ENCODE measurements around the gene CDH7.

Gene CDH7

GRCh38 chr18:65922103-65922502 is 171.3 kb downstream of the CDH7 start:
- Histone ChIP-seq H3F3A (ENCODE audit: low read depth) (no peaks in the 10 kb centered on the region), H3K4me3 (ENCODE audit: low read length, poor library complexity, severe bottlenecking) (no peak overlapping the region), H3K4me2 (ENCODE audit: low read depth, low read length, poor library complexity, severe bottlenecking) (no peak overlapping the region), H3K36me3 (ENCODE audit: insufficient read depth, low read length) (no peaks in the 10 kb centered on the region), H2AFZ (ENCODE audit: low read length) (no peak overlapping the region), H3K9ac (ENCODE audit: low read depth, low read length, poor library complexity, severe bottlenecking) (no peak overlapping the region), H3K9me2 (replicated peaks; ENCODE audit: low read depth, low read length) (no peaks in the 10 kb centered on the region), H3K9me3 (ENCODE audit: insufficient read depth, low read depth, low read length) (no peaks in the 10 kb centered on the region), H3K79me2 (ENCODE audit: insufficient read depth, low read length) (no peaks in the 10 kb centered on the region), H4K20me1 (ENCODE audit: insufficient read depth, low read length, poor library complexity, severe bottlenecking) (no peaks in the 10 kb centered on the region), H3K27me3 (ENCODE audit: insufficient read depth, low read length, poor library complexity, severe bottlenecking) (no peaks in the 10 kb centered on the region), H3K4me1 (ENCODE audit: insufficient read depth, low read length, poor library complexity, severe bottlenecking) (no peaks in the 10 kb centered on the region)
- TF ChIP-seq CTCF (conservative IDR thresholded peaks at IDR 0.05; ENCODE audit: low read length) (no peak), EZH2phosphoT487 (IDR thresholded peaks at IDR 0.05; ENCODE audit: borderline replicate concordance) (no peak)

GRCh38 chr18:65924904-65925303 is 174.1 kb downstream of the CDH7 start:
- no peaks in the 10 kb centered on the region for H3K27me3 ChIP-seq (ENCODE audit: insufficient read depth, low read length, poor library complexity, severe bottlenecking)
- no peaks in the 10 kb centered on the region for H4K20me1 ChIP-seq (ENCODE audit: insufficient read depth, low read length, poor library complexity, severe bottlenecking)
- H3K36me3 ChIP-seq (ENCODE audit: insufficient read depth, low read length): no peaks in the 10 kb centered on the region
- H3K4me2 ChIP-seq (ENCODE audit: low read depth, low read length, poor library complexity, severe bottlenecking): no peak overlapping the region
- no peak overlapping the region for H3K4me3 ChIP-seq (ENCODE audit: low read length, poor library complexity, severe bottlenecking)
- TF ChIP-seq EZH2phosphoT487 (IDR thresholded peaks at IDR 0.05; ENCODE audit: borderline replicate concordance): no peak
- no peak for TF ChIP-seq CTCF (conservative IDR thresholded peaks at IDR 0.05; ENCODE audit: low read length)
- no peaks in the 10 kb centered on the region for H3K9me2 ChIP-seq (replicated peaks; ENCODE audit: low read depth, low read length)
- H3K4me1 ChIP-seq (ENCODE audit: insufficient read depth, low read length, poor library complexity, severe bottlenecking): no peaks in the 10 kb centered on the region
- no peaks in the 10 kb centered on the region for H3F3A ChIP-seq (ENCODE audit: low read depth)
- H3K9ac ChIP-seq (ENCODE audit: low read depth, low read length, poor library complexity, severe bottlenecking): no peak overlapping the region
- H2AFZ ChIP-seq (ENCODE audit: low read length): no peak overlapping the region
- H3K9me3 ChIP-seq (ENCODE audit: insufficient read depth, low read depth, low read length): no peaks in the 10 kb centered on the region
- no peaks in the 10 kb centered on the region for H3K79me2 ChIP-seq (ENCODE audit: insufficient read depth, low read length)

GRCh38 chr18:65934874-65935273 is 184.1 kb downstream of the CDH7 start:
- Histone ChIP-seq H3K4me3 (ENCODE audit: low read length, poor library complexity, severe bottlenecking) (no peak overlapping the region), H3K9me3 (ENCODE audit: insufficient read depth, low read depth, low read length) (no peaks in the 10 kb centered on the region), H3K4me2 (ENCODE audit: low read depth, low read length, poor library complexity, severe bottlenecking) (no peak overlapping the region), H3K27me3 (ENCODE audit: insufficient read depth, low read length, poor library complexity, severe bottlenecking) (no peaks in the 10 kb centered on the region), H3K4me1 (ENCODE audit: insufficient read depth, low read length, poor library complexity, severe bottlenecking) (no peaks in the 10 kb centered on the region), H3K79me2 (ENCODE audit: insufficient read depth, low read length) (no peaks in the 10 kb centered on the region), H3K36me3 (ENCODE audit: insufficient read depth, low read length) (no peaks in the 10 kb centered on the region), H4K20me1 (ENCODE audit: insufficient read depth, low read length, poor library complexity, severe bottlenecking) (no peaks in the 10 kb centered on the region), H3K9ac (ENCODE audit: low read depth, low read length, poor library complexity, severe bottlenecking) (no peak overlapping the region), H3K9me2 (replicated peaks; ENCODE audit: low read depth, low read length) (no peaks in the 10 kb centered on the region), H3F3A (ENCODE audit: low read depth) (no peaks in the 10 kb centered on the region; the same call in 1 of the 2 replicates), H2AFZ (ENCODE audit: low read length) (no peak overlapping the region)
- TF ChIP-seq CTCF (conservative IDR thresholded peaks at IDR 0.05; ENCODE audit: low read length) (no peak), EZH2phosphoT487 (IDR thresholded peaks at IDR 0.05; ENCODE audit: borderline replicate concordance) (no peak)

Data from Loucy (cell line).